GM18526 (cell line): ENCODE measurements around the gene RASA1.

ENCODE experiments used
- POLR2A ChIP-seq: IDR thresholded peaks from 3 replicates; pipeline ENCODE4 v1.6.1; 2011; ENCODE audit not compliant: insufficient read length; ENCODE audit errors: extremely low read depth

The RASA1 gene

DNA sequence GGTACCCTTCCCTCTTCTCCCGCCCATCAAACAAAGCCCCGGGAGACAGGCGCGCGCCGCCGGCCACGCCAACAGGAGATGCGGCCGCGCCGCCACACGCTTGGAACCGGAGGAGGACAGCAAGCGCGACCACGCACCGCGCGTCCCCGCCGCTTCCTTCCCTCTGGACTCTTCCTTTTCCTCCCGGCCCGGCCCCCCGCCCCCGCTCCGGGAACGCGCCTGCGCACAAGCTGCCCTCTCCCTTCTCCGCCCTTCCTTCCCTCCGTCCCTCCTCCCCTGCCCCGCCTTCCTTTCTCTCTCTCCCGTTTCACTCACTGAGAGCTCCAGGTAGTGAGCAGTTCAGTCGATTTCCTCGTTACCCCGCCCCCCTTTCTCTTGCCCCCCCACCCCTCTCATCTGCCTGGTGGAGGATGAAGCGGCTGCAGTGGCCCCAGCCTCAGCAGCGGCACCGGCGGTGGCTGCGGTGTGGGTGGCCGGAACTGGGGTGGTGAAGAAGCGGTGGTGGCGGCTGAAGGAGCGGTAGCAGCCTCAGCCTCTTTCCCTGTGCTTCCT is at the start of gene RASA1:
TSS of gene RASA1 (plus strand) at position 310 of the 552 bp plus-strand sequence. CDS start 569 bp downstream, outside the sequence.
- TF ChIP-seq POLR2A = peak; percentile 78

DNA sequence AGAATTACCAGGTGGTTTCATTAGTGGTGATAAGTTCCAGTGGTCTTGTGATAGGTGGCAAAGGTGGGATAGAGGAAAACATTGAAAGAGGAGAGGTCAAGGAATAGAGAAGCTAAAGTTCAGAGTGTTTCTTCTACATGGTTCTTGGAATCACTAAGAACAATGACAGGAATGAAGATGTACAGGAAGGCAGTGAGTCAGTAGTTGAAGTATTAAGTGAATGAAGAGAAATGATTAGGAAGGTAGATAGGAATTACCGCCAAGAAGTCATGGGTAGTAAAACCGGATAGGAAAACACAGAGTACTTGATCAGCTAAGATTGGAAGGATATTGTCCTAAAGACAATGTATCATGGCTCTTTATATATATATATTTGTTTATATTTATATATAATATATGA is 37.9 kb upstream of the RASA1 start:
- no peak for TF ChIP-seq POLR2A

DNA sequence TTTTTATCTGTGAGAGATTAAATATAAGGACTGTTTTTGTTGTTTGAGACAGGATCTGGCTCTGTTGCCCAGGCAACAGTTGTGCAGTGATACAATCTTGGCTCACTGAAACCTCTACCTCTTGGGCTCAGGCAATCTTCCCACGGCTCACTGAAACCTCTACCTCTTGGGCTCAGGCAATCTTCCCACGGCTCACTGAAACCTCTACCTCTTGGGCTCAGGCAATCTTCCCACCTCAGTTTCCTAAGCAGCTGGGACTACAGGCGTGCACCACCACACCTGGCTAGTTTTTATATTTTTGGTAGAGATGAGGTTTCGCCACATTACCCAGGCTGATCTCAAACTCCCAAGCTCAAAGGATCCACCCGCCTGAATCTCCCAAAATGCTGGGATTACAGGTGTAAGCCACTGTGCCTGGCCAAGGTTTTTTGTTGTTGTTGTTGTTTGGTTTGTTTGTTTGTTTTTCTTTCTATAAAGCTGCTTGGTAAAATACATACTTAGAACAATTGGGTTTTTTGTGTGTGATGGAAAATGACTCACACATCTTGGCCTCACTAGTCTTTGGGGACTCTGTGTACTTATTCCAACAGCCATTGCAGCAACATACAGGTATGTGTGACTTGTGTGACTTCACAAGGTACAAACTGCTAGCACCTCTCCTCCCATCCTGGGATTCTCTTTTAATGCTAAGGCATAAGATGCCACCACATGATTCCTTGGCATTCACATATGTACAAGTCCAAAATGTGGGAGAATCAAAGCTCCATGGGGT is 36.5 kb upstream of the RASA1 start:
- TF ChIP-seq POLR2A = no peak

DNA sequence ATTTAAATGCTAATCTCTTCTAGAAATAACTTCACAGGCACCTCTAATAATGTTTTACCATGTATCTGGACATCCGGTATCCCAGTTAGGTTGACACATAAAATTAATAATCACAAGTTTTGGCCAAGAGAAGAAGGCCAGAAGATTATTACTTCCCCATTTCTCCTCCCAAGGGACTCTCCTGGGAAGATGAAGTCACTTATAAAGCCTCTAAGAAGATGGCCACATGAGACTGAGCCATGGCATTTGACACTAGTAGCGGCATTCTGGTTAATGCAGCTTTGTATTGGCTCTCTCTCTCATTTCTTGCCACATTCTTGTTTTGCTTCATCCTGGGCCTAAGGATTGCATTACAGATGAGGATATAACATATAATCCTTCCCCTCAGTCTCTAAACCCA is 34.5 kb upstream of the RASA1 start:
- no peak for TF ChIP-seq POLR2A

DNA sequence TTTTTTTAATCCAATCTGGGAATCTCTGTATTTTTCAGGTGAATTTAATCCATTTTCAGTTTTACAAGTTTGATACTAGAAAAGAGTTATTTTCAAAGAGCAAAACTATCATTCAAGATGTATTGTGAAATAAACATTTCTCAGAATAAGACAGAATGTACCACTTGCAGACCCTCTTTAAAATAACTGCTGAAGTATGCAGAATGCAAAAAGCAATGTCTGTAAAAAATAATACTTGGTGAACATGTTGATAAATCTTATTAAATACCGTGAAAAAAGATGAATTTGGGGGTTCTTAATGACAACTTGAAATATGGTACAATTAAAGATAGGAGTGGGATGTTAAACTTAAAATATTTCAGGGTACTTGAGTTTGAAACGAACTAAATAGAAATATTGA is 26.1 kb upstream of the RASA1 start:
- TF ChIP-seq POLR2A = no peak

DNA sequence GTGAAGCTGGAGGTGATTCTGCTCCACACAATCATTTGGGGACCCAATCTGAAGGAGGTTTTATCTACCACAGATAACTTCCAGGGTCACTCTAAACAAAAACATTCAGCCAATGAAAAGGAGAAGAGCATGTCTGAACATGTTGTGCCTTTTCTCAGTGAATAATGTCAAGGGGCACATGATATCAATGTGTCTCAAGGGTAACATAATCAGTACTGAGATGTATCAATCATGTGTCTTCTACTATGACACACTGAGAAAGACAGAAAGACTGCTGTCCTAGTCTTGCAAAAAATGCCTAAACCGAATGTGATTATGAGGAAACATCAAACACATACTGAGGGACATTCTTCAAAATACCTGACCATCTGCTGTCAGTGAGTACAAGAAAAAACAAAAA is 25.4 kb upstream of the RASA1 start:
- TF ChIP-seq POLR2A = no peak

DNA sequence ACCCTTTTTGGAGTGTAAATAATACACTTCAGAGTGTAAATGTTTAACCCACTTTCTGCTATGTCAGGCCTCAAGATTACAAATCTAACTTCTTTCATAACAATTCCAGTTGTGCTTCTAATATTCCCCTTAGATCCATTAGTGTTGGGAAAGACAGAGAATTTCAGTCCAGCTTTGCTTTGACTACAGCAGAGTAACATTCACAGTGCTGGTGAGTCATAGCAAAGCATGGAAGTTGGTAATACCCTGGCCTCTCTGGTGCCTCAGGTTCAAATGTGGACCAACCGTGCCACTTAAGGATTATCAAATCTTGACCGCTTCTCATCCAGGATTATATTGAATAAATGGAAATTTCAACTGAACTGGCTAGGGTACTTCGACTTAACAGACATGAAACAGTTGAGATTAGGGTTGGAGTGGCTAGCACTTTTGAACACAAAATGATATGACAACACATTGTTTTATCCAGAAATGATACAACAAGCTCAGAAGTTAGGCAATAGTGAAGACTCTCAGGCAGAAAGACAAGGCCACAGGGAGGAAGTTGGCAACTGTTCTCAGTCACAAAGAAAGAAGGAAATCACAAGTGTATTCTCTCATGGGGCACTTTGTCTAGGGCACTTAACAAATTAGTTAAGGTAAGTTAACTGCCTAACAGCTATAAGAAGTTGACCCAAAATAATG is 24.4 kb upstream of the RASA1 start:
- TF ChIP-seq POLR2A = no peak

DNA sequence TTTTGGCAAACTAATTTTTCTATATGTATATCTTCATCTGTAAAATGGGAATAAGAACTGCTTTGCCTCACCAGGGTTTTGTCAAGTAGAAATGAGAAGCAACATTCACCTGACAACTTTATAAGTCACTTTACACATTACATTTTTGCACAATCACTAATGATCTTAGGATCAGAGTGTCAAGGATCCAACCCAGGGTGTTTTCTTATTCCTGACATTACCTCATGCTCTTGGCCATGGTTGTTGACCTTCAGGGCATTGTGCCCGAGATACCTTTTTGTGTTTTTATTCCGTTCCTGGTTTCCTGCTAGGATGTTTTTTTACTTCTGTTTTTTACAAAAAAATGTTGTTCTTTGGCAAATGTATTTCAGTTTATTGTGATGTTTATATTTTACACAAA is 22.2 kb upstream of the RASA1 start:
- no peak for TF ChIP-seq POLR2A

DNA sequence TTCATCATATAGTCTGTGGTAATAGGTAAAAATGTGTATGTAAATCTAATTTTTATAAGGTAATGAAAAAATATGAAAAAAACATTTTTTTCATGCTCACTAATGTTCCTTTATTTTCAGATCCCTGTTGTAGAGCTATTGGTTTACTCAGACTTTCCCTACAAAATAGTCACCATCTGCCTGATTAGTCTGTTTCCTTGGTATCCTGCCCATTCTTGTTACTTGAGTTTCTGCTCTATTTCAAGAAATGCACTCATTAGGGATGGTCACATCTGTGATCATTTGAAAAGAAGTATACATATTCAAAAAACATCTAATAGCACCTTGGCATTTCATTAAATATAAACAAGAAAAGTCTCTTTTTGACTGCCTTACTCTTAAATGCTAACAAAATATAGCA is 21.6 kb upstream of the RASA1 start:
- TF ChIP-seq POLR2A = no peak

DNA sequence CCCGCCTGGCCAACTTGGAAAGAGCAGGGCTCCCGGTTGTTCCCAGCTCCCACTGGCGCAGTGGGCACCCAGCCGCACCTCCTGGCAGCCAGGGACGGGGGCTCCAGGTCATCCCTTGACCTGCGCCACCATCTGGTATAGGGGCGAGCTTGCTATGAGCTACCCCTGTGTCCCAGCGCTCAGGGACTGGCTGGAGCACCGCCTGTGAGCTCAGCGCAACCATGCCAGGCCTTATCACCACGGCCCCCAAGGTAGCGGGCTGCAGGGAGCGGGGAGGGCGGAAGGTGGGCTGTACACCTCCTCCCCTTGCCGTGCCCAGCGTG is 15.4 kb upstream of the RASA1 start:
- no peak for TF ChIP-seq POLR2A

DNA sequence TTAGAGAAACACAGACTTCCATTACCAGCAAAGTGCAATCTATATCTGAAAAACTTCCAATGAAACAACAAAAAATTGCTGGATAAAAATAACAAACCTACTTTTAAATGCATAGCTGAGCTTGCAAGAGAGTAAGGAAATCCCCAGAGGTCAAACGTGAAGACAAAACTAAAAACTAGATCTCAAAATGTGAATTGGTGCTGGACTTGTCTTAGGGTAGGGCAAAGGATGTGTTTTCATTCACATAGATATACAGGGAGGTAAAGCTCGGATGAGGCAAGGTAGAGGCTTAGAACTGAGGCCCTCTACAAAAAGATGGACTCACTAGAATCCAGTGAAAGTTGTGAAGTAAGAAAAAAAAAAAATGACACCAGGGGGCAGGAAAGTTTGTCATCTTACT is 13.6 kb upstream of the RASA1 start:
- TF ChIP-seq POLR2A = no peak

DNA sequence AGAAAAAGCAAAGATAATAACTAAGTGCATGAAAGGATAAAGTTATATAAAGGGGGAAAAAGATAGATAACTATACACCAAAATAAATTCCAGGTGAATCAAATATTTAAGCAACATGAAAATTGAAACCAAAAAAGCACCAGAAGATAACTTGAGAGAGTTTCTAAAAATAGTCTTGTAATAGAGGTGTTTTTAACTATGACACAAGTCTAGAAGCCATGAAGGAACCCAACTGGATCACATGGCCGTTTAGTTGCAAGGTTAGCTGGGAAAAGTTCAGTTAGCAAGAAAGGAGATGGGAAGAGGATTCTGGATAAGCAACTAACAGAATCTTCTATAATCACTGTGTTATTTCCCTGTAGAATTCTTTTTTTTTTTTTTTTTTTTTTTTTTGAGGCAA is 9.2 kb upstream of the RASA1 start:
- no peak for TF ChIP-seq POLR2A

DNA sequence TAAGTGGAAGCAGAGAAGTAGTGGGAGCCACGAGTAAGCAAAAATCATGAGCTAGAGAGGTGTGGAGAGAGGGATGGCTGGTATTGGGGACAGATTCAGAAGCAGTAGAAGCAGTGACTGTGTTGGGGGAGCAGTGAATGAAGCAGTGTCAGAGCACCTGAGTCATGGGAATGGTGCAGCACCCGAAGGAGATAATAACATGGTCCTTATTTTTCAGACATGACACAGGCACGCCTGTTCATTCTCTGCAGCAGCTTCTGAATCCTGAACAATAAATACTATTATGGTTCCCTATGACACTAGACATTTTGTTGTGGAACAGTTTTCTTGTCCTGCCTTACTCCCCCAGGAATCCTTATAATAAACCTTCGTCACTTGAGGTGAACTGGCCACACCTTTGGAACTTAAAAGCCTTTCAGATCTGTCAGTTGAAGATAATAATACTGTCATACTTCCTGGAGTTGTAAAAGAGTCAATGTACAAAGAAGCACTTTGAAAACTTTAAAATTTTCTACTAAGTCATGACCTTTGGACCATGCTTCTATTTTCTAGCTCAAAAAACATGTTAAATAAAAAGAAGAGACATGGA is 7.0 kb upstream of the RASA1 start:
- TF ChIP-seq POLR2A = no peak

DNA sequence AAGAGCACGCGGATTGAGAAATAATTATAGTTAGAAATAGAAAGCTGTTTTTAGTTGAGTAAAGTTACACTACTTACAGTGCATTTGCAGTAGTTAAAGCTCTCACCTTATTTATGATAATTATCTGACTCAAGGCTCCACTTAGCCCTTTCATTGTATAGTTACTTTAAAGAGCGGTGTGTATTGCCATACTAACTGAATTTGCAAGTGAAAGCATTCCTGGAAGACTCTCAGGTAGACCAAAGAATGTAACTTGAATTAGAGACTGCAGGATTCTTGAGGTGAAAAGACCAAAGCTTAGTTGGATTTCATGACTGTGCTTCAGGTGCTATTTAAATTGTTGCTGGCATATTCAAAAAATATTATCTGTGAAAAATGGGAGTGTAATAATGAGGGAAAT is 4.2 kb upstream of the RASA1 start:
- no peak for TF ChIP-seq POLR2A

DNA sequence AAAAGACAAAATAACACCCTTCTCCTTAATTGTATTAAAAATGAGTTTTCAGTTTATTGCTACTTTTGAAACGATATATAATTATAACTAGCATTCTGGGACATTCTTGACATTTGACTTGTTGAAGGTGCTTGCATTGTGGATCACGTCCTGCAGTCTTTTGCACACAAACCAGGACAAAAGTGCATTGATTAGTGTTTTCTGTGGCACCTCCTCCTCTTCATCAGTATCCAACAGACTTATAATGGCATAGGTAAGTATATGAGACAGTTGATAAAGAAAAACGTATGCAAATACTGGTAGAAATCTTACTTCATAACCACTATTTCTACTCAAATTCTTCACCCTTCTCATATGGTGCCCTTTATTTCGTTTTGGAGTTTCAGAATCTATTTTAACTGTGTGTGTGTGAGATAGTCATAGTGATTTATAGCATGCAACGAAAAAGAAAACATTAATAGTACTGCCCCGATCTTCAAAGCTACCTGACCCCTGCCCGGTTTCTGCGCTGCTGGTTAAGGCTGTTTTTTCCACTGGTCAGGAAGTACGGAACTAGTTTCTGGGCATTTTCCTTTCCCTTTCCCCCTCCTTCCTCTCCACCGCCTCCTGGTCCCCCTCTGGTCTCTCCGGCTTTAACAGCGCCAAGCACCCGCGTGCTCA is 639 bp upstream of the RASA1 start:
- no peak for TF ChIP-seq POLR2A

DNA sequence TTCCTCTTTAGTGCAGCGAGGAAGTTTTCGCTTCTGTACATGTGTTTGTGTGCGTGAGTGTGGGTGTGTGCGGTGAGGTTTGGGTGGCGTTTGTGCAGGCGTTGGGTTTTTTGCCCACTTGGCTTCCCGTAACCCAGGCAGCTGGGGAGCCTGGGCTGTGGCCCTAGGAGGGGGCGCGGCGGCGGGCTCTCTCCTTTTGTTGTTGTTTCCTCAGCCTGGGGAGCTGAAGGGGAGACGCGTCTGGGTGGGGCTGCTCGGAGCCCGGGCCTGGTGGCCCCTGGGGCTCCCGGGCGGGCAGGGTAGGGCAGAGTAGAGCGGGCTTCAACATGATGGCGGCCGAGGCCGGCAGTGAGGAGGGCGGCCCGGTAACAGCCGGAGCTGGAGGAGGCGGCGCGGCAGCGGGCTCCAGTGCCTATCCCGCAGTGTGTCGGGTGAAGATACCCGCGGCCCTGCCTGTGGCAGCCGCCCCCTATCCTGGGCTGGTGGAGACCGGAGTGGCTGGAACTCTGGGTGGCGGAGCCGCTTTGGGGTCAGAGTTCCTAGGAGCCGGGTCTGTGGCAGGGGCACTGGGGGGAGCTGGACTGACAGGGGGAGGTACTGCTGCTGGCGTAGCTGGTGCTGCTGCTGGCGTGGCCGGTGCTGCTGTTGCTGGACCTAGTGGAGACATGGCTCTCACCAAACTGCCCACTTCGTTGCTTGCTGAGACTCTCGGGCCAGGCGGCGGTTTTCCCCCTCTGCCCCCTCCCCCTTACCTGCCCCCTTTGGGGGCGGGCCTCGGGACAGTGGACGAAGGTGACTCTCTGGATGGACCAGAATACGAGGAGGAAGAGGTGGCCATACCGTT is 665 bp downstream of the RASA1 start:
- peak; percentile 27 for TF ChIP-seq POLR2A
